GM18951 (cell line): ENCODE measurements around the gene SPATA31A7.
"Not testable (repeated sequence)": the region's sequence is repeated elsewhere in the genome, so short reads cannot be mapped to it uniquely, and the experiment has no call there.

Experiments used
- in situ Hi-C: fragments of 300-500 bp; cut with MboI; formaldehyde crosslinking; loops from one replicate; pipeline ENCODE4 v1.12.0; 2022; ENCODE audit warnings: low sequenced_read_pairs, mixed read lengths, inconsistent platforms; ENCODE audit not compliant: unreplicated experiment

Gene SPATA31A7

DNA sequence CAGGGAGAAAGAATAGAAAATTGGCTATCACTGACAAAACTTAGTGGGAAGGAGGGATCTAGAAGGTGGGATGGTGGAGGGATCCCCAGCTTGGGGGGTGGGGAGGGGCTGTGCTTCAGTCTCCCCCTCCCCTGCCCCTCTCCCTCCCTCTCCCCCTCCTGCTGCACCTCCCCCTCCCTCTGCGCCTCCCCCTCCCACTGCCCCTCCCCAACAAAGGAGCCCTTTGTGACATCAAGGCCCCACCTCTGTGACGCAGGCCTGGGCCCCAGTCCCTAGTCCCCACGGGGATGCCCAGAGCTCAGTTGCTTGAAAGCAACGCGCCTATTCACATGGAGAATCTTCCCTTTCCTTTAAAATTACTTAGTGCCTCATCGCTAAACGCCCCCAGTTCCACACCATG lies at the start of gene SPATA31A7:
Gene SPATA31A7, plus strand, starts transcription at position 301 of the 400 bp plus-strand sequence. Its CDS starts 29 bp downstream, at position 330.
- in situ Hi-C loops: not testable (repeated sequence)

DNA sequence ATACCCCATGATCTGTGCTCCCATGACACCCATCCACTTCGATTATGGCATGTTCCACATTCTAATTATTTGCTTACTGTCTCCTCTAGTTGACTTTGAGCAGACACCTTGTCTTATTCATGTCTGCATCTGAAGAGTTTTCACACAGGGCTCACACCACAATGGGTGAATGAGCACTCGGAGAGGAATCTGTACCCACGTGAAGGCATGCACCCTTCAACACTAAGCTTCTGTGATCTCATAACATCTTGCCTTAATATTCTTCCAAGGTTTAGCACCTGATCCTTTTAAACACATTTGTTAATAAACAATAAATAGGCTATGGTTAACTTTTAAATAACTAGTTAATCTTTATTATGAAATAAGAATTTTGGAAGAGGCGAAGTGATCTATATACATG lies 36.6 kb downstream of the SPATA31A7 start:
- in situ Hi-C loops: not testable (repeated sequence)
